WTC11 (cell line): ENCODE results near the gene SYT1. TPM values are rescaled to one million over a fixed set of nuclear protein-coding genes. Genes with fewer than 3 reads are reported as not detected.

ENCODE experiments used
- ATAC-seq: fragments of 200-7000 bp; cut with Tn5 transposase; 2 replicates; pipeline ENCODE4 v1.10.0; 2021; ENCODE audit warnings: mild to moderate bottlenecking, moderate library complexity
- CTCF ChIA-PET: fragments of 300-600 bp; sonication (Branson Sonifier 250); formaldehyde crosslinking; loops from one replicate; lab custom pipeline; 2021; ENCODE audit warnings: antibody characterized with exemption; lab: Charles Lee
- POLR2A ChIA-PET: fragments of 350-600 bp; sonication (Branson Sonifier 250); formaldehyde crosslinking; loops from one replicate; lab custom pipeline; 2021; ENCODE audit warnings: antibody characterized with exemption; lab: Charles Lee
- DNase-seq: peaks from one replicate; pipeline ENCODE4 v3.0.0; 2021; ENCODE audit warnings: low spot score
- H3K27ac Mint-ChIP-seq: 2 replicates; pipeline ENCODE4 v1.8.0; 2021; ENCODE audit warnings: mixed read lengths
- H3K27me3 Mint-ChIP-seq: 2 replicates; pipeline ENCODE4 v1.8.0; 2021; ENCODE audit warnings: low read depth, mild to moderate bottlenecking, moderate library complexity, mixed read lengths
- H3K36me3 Mint-ChIP-seq: 2 replicates; pipeline ENCODE4 v1.8.0; 2021; ENCODE audit warnings: mixed read lengths
- H3K4me1 Mint-ChIP-seq: 2 replicates; pipeline ENCODE4 v1.8.0; 2022; ENCODE audit warnings: mixed read lengths
- H3K4me3 Mint-ChIP-seq: 2 replicates; pipeline ENCODE4 v1.8.0; 2021; ENCODE audit warnings: mild to moderate bottlenecking, moderate library complexity, mixed read lengths
- H3K9me3 Mint-ChIP-seq: 2 replicates; pipeline ENCODE4 v1.8.0; 2021; ENCODE audit warnings: mixed read lengths
- CREB1 ChIP-seq: sonication (generic); formaldehyde crosslinking; IDR thresholded peaks from 2 replicates; pipeline ENCODE4 v1.8.0; 2023; ENCODE audit warnings: mild to moderate bottlenecking, missing genetic modification reagents
- ELF4 ChIP-seq: sonication (generic); formaldehyde crosslinking; IDR thresholded peaks from 2 replicates; pipeline ENCODE4 v1.8.1; 2022; ENCODE audit warnings: low read depth, mild to moderate bottlenecking, moderate library complexity, missing genetic modification reagents
- FOXJ3 ChIP-seq: sonication (generic); formaldehyde crosslinking; IDR thresholded peaks from 2 replicates; pipeline ENCODE4 v1.9.0; 2021; ENCODE audit warnings: missing genetic modification reagents, mild to moderate bottlenecking, borderline replicate concordance
- FOXK1 ChIP-seq: sonication (generic); formaldehyde crosslinking; IDR thresholded peaks from 2 replicates; pipeline ENCODE4 v1.8.0; 2022; ENCODE audit warnings: mild to moderate bottlenecking, moderate library complexity, missing genetic modification reagents
- GRHL2 ChIP-seq: fragments of 250-450 bp; sonication (Bioruptor Pico); IDR thresholded peaks from 2 replicates; pipeline ENCODE4 v1.8.0; 2022; ENCODE audit warnings: mild to moderate bottlenecking, moderate library complexity; ENCODE audit not compliant: insufficient replicate concordance, severe bottlenecking
- MXD4 ChIP-seq: fragments of 250-450 bp; sonication (Bioruptor Pico); IDR thresholded peaks from 2 replicates; pipeline ENCODE4 v1.8.0; 2021; ENCODE audit warnings: mild to moderate bottlenecking, moderate library complexity, borderline replicate concordance
- PRRX2 ChIP-seq: fragments of 250-450 bp; sonication (Bioruptor Pico); IDR thresholded peaks from 2 replicates; pipeline ENCODE4 v1.8.0; 2021; ENCODE audit warnings: mild to moderate bottlenecking
- TEAD1 ChIP-seq: sonication (generic); formaldehyde crosslinking; IDR thresholded peaks from 2 replicates; pipeline ENCODE4 v1.8.0; 2022; ENCODE audit warnings: mild to moderate bottlenecking, missing genetic modification reagents
- TP53 ChIP-seq: sonication (generic); formaldehyde crosslinking; IDR thresholded peaks from 2 replicates; pipeline ENCODE4 v1.8.1; 2023; ENCODE audit warnings: mild to moderate bottlenecking, missing genetic modification reagents
- ZNF219 ChIP-seq: sonication (generic); formaldehyde crosslinking; IDR thresholded peaks from 2 replicates; pipeline ENCODE4 v1.8.0; 2023; ENCODE audit warnings: missing genetic modification reagents, mild to moderate bottlenecking, borderline replicate concordance
- ZNF416 ChIP-seq: fragments of 250-450 bp; sonication (Bioruptor Pico); IDR thresholded peaks from 2 replicates; pipeline ENCODE4 v1.9.0; 2021; ENCODE audit warnings: mild to moderate bottlenecking, inconsistent platforms
- total RNA-seq: library from RNA; stranded (reverse); gene quantifications from 3 replicates; pipeline ENCODE4 v1.2.3, GENCODE V29; 2021
- TF ChIP-seq, protein P1 (sequence below): sonication (generic); formaldehyde crosslinking; conservative IDR thresholded peaks from 2 replicates; pipeline ENCODE4 v1.8.1; 2023; ENCODE audit warnings: mild to moderate bottlenecking, low read depth, missing genetic modification reagents, moderate library complexity
- TF ChIP-seq, protein P2 (sequence below): sonication (generic); formaldehyde crosslinking; IDR thresholded peaks from 2 replicates; pipeline ENCODE4 v1.8.0; 2022; ENCODE audit warnings: mild to moderate bottlenecking, missing genetic modification reagents
- TF ChIP-seq, protein P3 (sequence below): sonication (generic); formaldehyde crosslinking; IDR thresholded peaks from 2 replicates; pipeline ENCODE4 v1.8.1; 2023; ENCODE audit warnings: mild to moderate bottlenecking, missing genetic modification reagents, borderline replicate concordance
- TF ChIP-seq, protein P4 (sequence below): fragments of 250-450 bp; sonication (Bioruptor Pico); IDR thresholded peaks from 2 replicates; pipeline ENCODE4 v1.9.0; 2021; ENCODE audit warnings: mild to moderate bottlenecking
- TF ChIP-seq, protein P5 (sequence below): sonication (generic); formaldehyde crosslinking; IDR thresholded peaks from 2 replicates; pipeline ENCODE4 v1.8.1; 2022; ENCODE audit warnings: low read depth, mild to moderate bottlenecking, moderate library complexity, missing genetic modification reagents, borderline replicate concordance
- TF ChIP-seq, protein P6 (sequence below): sonication (generic); formaldehyde crosslinking; IDR thresholded peaks from 2 replicates; pipeline ENCODE4 v1.8.0; 2022; ENCODE audit warnings: mild to moderate bottlenecking, missing genetic modification reagents
- TF ChIP-seq, protein P7 (sequence below): fragments of 250-450 bp; sonication (Bioruptor Pico); conservative IDR thresholded peaks from 2 replicates; pipeline ENCODE4 v1.9.0; 2021; ENCODE audit warnings: mild to moderate bottlenecking
- TF ChIP-seq, protein P8 (sequence below): sonication (generic); formaldehyde crosslinking; IDR thresholded peaks from 2 replicates; pipeline ENCODE4 v1.8.1; 2023; ENCODE audit warnings: mild to moderate bottlenecking, missing genetic modification reagents, moderate library complexity

The SYT1 gene
- total RNA-seq, 1 experiment from 2014 or later: 45.2 TPM

DNA sequence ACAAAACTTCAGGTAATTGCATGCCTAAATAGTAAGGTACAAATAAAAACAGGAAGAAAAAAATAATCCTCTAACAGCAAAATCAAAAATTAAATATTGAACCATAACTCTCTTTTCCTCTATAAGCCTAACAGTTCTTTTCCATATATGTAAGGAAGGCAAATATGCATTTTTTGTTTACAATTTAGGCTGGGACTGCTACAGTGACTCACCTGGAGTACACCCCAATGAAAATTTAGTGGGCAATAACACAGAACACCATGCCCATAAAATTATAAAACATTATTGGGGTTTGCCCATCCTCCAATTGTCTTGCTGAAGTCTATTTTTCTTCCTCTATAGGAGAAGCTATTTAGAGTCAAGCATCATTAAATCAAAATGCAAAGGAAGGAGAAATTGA lies 549.2 kb downstream of the SYT1 start:
- Mint-ChIP-seq H3K27ac (peak overlapping the region; percentile 14; the same call in 1 of the 2 replicates), H3K4me1 (peaks cover 49% of the 10 kb centered on the region), H3K27me3 (no peaks in the 10 kb centered on the region)
- CTCF ChIA-PET: no interaction called here
- no peak for ATAC-seq
- TF ChIP-seq GRHL2 (CRISPR knock-in tag): no peak
- TF ChIP-seq, all 79 proteins: peak for 0
- no peak overlapping the region for H3K4me3 Mint-ChIP-seq
- H3K36me3 Mint-ChIP-seq: no peaks in the 10 kb centered on the region
- POLR2A ChIA-PET: no interaction called here
- H3K9me3 Mint-ChIP-seq: no peaks in the 10 kb centered on the region
- DNase-seq: no peak

DNA sequence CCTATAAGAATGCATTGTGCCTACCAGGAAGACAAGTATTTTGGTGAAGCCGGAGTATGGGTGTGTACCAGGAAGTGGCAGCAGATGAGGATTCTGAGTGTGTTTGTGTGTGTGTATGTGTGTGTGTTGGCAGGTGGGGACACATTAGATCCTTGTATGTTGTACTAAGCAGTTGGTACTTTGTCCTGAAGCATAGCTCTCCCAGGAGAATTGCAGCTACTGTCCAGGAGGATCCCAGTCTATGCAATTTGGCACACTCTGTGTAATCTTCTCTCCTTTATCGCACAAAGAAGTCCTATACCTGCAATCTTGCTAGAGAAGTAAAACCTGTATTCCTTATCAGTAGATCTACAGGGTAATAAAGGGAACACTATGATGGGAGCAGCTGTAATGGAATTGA lies 549.7 kb downstream of the SYT1 start:
- H3K9me3 Mint-ChIP-seq: no peaks in the 10 kb centered on the region
- no peak overlapping the region for H3K4me3 Mint-ChIP-seq
- ChIA-PET POLR2A (no interaction called here), CTCF (no interaction called here)
- H3K4me1 Mint-ChIP-seq: peaks cover 50% of the 10 kb centered on the region
- H3K36me3 Mint-ChIP-seq: no peaks in the 10 kb centered on the region
- H3K27ac Mint-ChIP-seq: peak overlapping the region; percentile 14
- DNase-seq (no peak), ATAC-seq (no peak)
- H3K27me3 Mint-ChIP-seq: no peaks in the 10 kb centered on the region
- TF ChIP-seq, protein P1, sequence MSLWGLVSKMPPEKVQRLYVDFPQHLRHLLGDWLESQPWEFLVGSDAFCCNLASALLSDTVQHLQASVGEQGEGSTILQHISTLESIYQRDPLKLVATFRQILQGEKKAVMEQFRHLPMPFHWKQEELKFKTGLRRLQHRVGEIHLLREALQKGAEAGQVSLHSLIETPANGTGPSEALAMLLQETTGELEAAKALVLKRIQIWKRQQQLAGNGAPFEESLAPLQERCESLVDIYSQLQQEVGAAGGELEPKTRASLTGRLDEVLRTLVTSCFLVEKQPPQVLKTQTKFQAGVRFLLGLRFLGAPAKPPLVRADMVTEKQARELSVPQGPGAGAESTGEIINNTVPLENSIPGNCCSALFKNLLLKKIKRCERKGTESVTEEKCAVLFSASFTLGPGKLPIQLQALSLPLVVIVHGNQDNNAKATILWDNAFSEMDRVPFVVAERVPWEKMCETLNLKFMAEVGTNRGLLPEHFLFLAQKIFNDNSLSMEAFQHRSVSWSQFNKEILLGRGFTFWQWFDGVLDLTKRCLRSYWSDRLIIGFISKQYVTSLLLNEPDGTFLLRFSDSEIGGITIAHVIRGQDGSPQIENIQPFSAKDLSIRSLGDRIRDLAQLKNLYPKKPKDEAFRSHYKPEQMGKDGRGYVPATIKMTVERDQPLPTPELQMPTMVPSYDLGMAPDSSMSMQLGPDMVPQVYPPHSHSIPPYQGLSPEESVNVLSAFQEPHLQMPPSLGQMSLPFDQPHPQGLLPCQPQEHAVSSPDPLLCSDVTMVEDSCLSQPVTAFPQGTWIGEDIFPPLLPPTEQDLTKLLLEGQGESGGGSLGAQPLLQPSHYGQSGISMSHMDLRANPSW (CRISPR knock-in tag): no peak
- TF ChIP-seq, protein P2, sequence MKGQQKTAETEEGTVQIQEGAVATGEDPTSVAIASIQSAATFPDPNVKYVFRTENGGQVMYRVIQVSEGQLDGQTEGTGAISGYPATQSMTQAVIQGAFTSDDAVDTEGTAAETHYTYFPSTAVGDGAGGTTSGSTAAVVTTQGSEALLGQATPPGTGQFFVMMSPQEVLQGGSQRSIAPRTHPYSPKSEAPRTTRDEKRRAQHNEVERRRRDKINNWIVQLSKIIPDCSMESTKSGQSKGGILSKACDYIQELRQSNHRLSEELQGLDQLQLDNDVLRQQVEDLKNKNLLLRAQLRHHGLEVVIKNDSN (CRISPR knock-in tag): no peak
- TF ChIP-seq ZNF219 (no peak), FOXJ3 (CRISPR knock-in tag) (no peak), TP53 (CRISPR knock-in tag) (no peak), ELF4 (CRISPR knock-in tag) (no peak), TEAD1 (CRISPR knock-in tag) (no peak), ZNF416 (CRISPR knock-in tag) (no peak), PRRX2 (no peak), MXD4 (CRISPR knock-in tag) (no peak), CREB1 (no peak), FOXK1 (CRISPR knock-in tag) (no peak)
- TF ChIP-seq, protein P3, sequence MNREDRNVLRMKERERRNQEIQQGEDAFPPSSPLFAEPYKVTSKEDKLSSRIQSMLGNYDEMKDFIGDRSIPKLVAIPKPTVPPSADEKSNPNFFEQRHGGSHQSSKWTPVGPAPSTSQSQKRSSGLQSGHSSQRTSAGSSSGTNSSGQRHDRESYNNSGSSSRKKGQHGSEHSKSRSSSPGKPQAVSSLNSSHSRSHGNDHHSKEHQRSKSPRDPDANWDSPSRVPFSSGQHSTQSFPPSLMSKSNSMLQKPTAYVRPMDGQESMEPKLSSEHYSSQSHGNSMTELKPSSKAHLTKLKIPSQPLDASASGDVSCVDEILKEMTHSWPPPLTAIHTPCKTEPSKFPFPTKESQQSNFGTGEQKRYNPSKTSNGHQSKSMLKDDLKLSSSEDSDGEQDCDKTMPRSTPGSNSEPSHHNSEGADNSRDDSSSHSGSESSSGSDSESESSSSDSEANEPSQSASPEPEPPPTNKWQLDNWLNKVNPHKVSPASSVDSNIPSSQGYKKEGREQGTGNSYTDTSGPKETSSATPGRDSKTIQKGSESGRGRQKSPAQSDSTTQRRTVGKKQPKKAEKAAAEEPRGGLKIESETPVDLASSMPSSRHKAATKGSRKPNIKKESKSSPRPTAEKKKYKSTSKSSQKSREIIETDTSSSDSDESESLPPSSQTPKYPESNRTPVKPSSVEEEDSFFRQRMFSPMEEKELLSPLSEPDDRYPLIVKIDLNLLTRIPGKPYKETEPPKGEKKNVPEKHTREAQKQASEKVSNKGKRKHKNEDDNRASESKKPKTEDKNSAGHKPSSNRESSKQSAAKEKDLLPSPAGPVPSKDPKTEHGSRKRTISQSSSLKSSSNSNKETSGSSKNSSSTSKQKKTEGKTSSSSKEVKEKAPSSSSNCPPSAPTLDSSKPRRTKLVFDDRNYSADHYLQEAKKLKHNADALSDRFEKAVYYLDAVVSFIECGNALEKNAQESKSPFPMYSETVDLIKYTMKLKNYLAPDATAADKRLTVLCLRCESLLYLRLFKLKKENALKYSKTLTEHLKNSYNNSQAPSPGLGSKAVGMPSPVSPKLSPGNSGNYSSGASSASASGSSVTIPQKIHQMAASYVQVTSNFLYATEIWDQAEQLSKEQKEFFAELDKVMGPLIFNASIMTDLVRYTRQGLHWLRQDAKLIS (CRISPR knock-in tag): no peak
- TF ChIP-seq, protein P4, sequence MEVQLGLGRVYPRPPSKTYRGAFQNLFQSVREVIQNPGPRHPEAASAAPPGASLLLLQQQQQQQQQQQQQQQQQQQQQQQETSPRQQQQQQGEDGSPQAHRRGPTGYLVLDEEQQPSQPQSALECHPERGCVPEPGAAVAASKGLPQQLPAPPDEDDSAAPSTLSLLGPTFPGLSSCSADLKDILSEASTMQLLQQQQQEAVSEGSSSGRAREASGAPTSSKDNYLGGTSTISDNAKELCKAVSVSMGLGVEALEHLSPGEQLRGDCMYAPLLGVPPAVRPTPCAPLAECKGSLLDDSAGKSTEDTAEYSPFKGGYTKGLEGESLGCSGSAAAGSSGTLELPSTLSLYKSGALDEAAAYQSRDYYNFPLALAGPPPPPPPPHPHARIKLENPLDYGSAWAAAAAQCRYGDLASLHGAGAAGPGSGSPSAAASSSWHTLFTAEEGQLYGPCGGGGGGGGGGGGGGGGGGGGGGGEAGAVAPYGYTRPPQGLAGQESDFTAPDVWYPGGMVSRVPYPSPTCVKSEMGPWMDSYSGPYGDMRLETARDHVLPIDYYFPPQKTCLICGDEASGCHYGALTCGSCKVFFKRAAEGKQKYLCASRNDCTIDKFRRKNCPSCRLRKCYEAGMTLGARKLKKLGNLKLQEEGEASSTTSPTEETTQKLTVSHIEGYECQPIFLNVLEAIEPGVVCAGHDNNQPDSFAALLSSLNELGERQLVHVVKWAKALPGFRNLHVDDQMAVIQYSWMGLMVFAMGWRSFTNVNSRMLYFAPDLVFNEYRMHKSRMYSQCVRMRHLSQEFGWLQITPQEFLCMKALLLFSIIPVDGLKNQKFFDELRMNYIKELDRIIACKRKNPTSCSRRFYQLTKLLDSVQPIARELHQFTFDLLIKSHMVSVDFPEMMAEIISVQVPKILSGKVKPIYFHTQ (CRISPR knock-in tag): no peak
- TF ChIP-seq, protein P5, sequence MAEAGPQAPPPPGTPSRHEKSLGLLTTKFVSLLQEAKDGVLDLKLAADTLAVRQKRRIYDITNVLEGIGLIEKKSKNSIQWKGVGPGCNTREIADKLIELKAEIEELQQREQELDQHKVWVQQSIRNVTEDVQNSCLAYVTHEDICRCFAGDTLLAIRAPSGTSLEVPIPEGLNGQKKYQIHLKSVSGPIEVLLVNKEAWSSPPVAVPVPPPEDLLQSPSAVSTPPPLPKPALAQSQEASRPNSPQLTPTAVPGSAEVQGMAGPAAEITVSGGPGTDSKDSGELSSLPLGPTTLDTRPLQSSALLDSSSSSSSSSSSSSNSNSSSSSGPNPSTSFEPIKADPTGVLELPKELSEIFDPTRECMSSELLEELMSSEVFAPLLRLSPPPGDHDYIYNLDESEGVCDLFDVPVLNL (CRISPR knock-in tag): no peak
- TF ChIP-seq, protein P6, sequence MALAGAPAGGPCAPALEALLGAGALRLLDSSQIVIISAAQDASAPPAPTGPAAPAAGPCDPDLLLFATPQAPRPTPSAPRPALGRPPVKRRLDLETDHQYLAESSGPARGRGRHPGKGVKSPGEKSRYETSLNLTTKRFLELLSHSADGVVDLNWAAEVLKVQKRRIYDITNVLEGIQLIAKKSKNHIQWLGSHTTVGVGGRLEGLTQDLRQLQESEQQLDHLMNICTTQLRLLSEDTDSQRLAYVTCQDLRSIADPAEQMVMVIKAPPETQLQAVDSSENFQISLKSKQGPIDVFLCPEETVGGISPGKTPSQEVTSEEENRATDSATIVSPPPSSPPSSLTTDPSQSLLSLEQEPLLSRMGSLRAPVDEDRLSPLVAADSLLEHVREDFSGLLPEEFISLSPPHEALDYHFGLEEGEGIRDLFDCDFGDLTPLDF: no peak
- TF ChIP-seq, protein P7, sequence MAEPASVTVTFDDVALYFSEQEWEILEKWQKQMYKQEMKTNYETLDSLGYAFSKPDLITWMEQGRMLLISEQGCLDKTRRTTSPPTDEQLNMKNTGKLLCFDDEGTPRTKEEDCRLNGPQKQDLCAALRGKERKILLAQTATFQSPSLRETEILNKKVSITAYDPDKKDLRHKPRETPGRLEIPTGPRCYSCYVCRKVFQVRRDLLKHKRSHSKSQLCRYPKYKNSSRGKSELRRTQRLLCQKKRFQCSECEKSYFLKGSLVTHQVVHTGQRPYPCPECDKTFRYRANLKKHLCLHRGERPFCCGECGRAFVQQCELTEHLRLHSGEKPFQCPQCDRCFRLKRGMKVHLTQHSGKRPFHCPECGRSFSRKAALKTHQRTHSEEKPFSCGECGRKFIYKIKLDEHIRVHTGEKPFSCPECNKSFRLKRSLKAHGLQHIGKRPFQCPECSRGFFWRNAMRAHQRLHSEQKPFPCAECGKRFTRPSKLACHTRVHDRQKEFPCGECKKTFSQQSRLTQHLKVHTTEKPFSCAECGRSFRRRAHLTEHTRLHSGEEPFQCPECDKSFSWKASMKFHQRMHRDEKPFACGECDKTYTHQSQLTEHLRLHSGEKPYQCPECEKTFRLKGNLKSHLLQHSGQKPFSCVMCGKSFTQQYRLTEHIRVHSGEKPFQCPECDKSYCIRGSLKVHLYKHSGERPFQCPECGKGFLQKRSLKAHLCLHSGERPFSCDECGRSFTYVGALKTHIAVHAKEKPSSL (CRISPR knock-in tag): no peak
- TF ChIP-seq, protein P8, sequence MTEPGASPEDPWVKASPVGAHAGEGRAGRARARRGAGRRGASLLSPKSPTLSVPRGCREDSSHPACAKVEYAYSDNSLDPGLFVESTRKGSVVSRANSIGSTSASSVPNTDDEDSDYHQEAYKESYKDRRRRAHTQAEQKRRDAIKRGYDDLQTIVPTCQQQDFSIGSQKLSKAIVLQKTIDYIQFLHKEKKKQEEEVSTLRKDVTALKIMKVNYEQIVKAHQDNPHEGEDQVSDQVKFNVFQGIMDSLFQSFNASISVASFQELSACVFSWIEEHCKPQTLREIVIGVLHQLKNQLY: no peak
